Dermis microvascular lymphatic vessel endothelial cell (primary cell): Measurements from ENCODE around the gene DLG4. TPM values are rescaled to one million over a fixed set of nuclear protein-coding genes. Genes with fewer than 3 reads are reported as not detected.

Experiments
- DNase-seq, 2 donors: peaks; one replicate each; pipeline versions ENCODE4 v3.0.0 to v3.0.0-alpha.2; 2010; ENCODE audit warnings: low read depth in 2 of 2
- total RNA-seq: library from RNA; depleted of rRNA; stranded (reverse); fragments of >200 nt; gene quantifications from 2 replicates; pipeline ENCODE4 v1.2.1, GENCODE V29; 2014

DLG4 gene
- total RNA-seq, 1 donor from 2014 or later: 5.3 TPM

GRCh38 chr17:7215652-7216180, 3.9 kb downstream of the DLG4 start:
- peak in 1 of 2 donors; percentile 47 for DNase-seq

GRCh38 chr17:7215136-7215638, 4.4 kb downstream of the DLG4 start:
- DNase-seq: no peak

GRCh38 chr17:7214300-7215135, 5.1 kb downstream of the DLG4 start:
- peak; percentile 92 to 98 for DNase-seq

DNA sequence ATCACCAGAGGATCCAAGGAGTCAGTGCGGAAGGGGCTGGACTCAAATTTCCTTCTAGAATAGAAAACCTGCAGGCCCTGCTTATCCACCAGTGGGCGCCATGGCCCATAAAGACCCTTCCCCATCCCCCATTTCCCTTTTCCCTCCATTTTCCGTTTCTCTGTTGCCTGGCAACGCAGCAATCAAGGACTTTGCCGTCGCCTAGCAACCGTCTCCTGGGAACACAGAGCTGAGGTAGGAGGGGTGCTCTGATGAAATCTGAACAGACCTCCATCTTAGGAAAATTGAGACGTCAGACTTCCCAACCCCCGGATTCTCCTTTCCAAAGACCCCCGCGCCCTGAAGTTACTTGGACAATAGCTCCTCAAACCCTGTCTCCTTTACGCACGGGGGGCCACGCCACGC, 5.7 kb downstream of the DLG4 start:
- DNase-seq: peak; percentile 77 to 91

DNA sequence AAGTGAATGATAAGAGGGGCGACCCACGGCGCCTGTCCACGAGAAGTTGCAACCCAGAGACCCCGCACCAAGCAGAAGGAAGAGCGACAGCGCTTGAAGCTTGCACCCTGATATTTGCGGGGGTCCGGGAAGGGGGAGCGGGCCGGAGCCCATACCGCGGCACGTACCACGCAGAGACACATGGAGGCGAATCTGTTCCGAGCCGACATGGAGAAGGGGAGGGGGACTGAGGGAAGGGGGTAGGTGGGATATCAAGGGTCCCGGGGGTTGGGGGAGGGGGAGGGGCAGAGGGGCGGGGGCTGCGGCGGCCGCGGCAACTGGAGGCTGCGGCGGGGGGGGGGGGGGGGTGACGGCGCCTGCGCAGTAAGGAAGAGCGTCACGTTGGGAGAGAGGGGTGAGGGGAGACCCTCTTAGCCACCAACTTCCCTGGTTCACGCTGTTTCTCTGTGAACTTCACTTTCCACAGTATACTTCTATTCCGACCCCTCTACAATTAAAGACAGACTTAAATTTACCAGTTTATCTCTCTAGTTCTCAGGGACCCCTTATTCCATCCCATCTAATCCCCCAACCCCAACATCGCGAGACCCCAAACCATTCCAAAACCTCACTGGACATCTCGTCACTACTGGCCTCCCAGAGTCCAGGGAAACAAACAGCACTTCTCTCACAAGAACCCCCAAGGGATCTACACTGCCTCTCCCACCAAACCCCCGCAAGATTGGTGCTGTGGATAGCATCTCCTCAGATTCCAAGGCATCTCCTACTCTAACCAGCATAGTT, 8.0 kb downstream of the DLG4 start:
- DNase-seq: no peak

DNA sequence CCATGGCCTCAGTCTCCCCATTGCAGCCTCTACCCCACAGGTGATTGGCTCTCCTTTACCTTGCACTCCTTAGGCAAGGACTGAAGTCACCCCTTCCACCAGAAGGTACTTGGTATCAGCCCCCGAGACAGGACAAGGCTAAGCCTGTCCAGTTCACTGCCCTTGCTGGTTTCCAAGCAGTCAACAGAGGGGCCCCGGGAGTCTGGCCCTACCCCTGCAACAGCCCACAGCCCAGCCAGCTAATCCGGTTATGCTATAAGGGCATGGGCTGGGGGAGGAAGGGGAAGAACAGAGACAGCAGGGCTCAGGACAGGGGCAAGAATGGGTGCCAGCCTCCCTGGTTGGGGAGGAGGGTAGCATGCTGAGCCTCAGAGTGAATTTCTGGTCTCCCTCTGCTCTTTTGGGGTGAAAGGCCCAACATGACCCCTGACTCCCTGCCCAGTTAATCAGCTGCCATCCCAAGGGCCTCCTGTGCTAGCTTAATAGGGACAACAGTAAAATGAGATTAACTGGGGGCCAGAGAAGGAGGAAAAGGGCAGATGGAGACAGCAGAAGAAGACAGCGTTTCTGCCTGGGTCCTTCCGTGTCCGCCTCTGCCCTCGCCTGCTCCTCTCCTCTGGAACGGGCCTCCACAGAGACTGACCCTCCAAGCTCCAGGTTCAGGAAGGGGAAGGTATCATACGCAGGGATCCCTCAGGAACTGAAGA, 10.7 kb downstream of the DLG4 start:
- no peak for DNase-seq

DNA sequence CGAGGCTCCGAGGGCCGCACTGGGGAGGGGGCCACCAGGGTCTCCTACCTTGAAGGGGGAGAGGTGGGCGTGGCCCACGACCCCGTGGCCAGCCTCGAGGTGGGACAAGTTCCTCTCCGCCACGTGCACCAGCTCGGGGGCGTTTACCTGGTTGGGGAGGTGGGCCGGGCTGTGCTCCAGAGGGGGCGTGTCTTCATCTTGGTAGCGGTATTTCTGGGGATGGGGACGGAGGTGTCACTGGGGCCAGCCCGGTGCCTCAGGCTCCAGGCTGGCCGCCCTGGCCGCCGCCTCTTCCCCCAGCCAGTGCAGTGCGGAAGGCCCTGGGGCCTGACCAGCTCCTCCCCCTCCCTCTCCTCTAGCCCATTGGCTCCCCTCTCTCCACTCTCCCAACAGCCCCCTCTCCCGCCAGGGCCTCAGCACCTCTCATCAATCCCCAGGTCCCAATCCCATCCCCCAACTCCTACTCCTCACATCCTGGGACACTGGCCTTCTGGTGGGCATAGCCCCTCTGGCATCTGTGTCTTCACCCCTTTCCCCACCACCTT, 11.5 kb downstream of the DLG4 start:
- no peak for DNase-seq

DNA sequence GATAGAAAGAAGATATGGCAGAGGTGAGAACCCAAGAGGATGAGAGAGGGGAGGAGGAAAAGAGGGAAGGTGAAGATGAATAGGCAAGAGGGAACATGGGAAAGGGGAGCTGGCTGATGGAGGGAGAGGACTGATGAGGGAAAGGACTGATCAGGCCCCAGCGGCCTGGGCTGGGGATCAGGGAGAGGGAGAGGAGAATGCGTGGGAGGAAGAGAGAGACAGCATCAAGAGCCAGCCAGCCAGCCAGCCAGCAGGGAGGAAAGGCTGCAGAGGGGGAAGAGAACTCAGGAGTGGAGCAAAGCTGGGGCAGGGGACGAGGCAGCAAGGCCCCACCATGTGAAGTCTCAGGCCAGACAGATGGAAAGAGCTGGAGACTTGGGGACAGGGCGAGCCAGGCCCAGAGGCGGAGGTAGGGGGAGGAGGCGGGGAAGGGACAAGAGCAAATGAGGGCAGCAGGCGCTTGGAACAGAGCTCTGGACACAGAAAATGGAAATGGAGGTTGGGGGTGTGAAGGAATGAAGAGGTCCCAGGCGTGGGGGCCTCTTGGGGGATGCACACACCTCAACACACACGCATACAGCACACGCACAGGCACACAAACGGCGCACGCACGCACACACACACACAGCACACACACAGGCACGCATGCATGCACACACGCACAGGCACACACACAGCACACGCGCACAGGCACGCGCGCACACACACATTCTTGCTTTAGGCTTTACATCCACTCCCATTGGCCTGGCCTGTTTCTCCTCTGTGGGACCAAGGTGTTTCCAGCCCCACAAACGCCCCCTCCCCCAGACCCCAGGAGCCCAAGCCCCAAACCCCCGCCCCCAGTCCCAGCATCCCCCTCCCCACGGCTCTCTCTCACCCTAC, 12.3 kb downstream of the DLG4 start:
- DNase-seq: no peak

- DNase-seq: no peak
Measured at GRCh38 chr17:7205561-7205960, 14.1 kb downstream of the DLG4 start.

DNA sequence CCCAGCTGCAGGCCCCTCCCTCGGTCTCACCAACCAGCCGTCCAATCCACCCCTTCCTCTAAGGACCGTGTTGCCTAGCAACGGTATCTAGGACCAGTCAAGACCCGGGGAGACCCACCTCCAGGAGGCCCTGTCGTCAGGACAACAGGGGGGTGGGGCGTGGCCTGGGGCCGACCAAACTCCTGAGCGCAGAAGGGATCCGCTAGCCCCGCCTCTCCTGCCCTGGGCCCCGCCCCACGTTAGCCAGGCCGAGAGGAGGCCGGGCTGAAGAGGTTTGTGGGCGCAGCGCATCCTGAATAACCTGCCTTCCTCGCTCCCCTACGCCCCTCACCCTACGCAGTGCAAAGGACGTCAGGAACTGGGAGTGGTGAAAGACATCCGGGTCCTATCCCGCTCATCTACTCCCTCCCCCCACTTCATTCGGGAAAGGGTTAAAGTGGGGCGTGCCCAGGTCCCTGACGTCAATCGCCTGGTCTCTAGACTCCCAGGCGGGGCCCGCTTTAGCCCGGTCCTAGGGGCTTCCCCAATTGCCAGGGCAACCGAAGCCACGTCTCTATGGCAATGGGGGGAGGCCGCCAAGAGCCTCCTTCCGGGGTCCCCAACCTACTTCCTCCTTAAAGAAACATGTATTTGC, 14.7 kb downstream of the DLG4 start:
- DNase-seq: peak; percentile 36 to 71

GRCh38 chr17:7204336-7204735, 15.3 kb downstream of the DLG4 start:
- DNase-seq: no peak

DNA sequence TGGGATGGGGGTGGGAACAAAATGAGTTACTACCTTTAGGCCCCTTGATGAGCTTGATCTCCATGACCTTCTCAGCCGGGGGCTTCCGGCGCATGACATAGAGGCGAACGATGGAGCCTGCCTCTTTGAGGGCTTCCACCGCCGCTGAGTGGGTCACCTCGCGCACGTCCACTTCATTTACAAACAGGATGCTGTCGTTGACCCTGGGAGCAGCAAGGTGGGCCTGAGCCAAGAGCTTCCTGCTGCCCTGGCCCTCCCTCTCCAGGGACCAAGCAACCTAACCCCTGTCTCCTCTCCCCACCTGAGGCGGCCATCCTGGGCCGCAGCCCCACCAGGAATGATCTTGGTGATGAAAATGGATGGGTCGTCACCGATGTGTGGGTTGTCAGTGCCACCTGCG, 16.2 kb downstream of the DLG4 start:
- DNase-seq: no peak

- DNase-seq: no peak
Measured at GRCh38 chr17:7196651-7197401, 22.8 kb downstream of the DLG4 start.

DNA sequence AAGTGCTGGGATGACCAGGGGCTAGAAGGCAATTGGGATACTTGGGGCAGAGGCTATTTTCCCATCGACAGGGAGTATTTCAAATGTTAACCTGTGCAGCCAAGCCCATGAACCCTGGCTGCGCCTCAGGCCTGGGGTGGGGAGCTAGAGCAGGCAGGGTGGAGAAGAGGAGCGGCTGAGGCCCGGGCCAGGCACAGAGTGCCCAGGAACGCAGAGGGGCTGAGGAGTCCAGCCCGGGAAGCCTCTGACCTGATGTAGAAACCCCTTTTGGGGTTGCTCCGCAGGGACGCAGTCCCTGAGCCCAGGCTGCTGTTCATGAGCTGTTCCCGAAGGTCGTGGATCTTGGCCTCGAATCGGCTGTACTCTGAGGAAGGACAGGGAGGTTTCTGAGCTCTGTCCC, 23.7 kb downstream of the DLG4 start:
- no peak for DNase-seq

- no peak for DNase-seq
Measured at GRCh38 chr17:7192271-7192937, 27.2 kb downstream of the DLG4 start.

DNA sequence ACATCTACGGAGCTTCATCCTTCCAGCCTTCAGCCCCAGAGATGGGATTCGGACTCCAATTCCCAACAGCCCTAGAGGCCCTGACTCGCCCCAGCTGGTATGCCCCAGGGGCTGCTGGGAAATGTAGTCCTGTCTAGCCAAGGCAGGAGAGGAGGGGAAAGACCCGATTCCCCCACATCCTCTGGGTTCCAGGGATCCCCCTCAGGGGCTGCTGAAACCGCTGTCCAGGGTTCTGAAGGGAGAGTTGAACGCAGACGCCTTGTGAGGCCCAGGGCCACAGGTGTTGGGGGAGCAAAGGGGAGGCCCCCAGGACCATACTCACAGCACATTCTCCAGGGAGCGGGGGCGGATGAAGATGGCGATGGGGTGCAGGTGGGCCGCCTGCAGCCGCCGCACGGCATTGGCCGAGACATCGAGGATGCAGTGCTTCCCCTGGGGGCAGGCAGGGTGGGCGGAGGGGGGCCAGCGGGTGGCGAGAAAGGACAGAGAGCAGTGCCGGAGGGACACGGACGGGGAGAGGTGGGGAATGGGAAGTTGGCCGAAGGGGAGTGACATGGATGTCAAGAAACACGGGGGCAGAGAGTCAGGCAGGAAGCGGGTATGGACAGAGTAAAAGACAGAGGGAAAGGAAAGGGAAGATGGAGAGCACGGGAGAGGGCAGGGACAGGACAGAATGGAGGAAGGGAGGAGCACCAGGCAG, 27.9 kb downstream of the DLG4 start:
- DNase-seq: peak in 1 of 2 donors; percentile 24

GRCh38 chr17:7191069-7191468, 28.6 kb downstream of the DLG4 start:
- DNase-seq: no peak
